Measurements from ENCODE around the gene TIAM2. TPM values are rescaled to one million over a fixed set of nuclear protein-coding genes. Genes with fewer than 3 reads are reported as not detected.

The TIAM2 gene
- total RNA-seq, 2 experiments from 2014 or later = 5.4 to 6.2 TPM

DNA sequence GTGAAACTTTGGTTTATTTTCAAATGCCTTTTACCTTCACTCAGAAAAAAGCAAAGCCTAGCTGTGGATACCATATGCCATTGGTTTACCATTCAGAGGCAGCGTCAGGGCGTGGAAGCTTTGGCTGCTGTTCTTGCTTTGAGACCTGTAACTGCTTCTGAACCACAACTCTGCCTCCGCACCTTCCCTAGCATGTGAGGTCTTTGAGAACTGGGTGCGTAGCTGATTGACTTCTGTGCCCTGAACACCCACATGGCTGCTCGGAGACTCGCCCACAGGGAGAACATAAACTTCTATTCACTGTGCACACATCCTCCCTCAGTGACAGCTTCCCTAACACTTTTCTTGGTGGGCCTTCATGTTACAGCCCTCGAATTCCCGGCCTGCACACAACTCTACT is 257.5 kb downstream of the TIAM2 start:
- TF ChIP-seq, protein P1, sequence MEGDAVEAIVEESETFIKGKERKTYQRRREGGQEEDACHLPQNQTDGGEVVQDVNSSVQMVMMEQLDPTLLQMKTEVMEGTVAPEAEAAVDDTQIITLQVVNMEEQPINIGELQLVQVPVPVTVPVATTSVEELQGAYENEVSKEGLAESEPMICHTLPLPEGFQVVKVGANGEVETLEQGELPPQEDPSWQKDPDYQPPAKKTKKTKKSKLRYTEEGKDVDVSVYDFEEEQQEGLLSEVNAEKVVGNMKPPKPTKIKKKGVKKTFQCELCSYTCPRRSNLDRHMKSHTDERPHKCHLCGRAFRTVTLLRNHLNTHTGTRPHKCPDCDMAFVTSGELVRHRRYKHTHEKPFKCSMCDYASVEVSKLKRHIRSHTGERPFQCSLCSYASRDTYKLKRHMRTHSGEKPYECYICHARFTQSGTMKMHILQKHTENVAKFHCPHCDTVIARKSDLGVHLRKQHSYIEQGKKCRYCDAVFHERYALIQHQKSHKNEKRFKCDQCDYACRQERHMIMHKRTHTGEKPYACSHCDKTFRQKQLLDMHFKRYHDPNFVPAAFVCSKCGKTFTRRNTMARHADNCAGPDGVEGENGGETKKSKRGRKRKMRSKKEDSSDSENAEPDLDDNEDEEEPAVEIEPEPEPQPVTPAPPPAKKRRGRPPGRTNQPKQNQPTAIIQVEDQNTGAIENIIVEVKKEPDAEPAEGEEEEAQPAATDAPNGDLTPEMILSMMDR (conservative IDR thresholded peaks at IDR 0.05; ENCODE audit: low read length) = no peak
- TF ChIP-seq EZH2phosphoT487 (IDR thresholded peaks at IDR 0.05; ENCODE audit: borderline replicate concordance, low read depth, low read length) = no peak

DNA sequence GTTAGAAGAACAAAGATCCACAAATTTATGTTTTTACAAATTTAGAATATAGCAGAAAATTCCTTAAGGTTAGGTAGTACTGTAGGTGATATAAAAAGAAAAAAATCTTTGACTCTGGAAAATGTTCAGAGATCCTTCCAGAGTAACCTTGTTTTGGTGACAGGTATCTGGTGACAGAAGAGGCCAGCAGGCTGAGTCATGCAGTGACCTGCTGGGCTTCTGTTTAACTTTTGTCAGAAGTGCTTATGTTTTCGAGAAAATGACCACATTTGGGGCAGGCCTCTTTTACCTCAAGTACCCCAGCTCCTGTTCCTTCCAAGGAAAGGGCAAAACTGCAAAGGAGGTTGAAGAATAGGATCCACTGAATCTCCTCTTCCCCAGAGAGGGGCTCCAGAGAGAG is 258.2 kb downstream of the TIAM2 start:
- no TSS peak for BruUV-seq (replicated peaks)
- intact Hi-C loops (cut with micrococcal nuclease; ENCODE audit: unreplicated experiment) = no loop called here
- H3K79me2 ChIP-seq (ENCODE audit: insufficient read depth, low read depth, low read length) = no peaks in the 10 kb centered on the region
- no peak overlapping the region for H3K27ac ChIP-seq (ENCODE audit: low read depth, low read length, poor library complexity, severe bottlenecking)
- H2AFZ ChIP-seq (ENCODE audit: low read length) = no peak overlapping the region
- H3K4me1 ChIP-seq (ENCODE audit: insufficient read depth, low read length, poor library complexity, severe bottlenecking) = no peaks in the 10 kb centered on the region
- no peak overlapping the region for H3K4me3 ChIP-seq (ENCODE audit: low read depth, low read length, poor library complexity, severe bottlenecking)
- TF ChIP-seq, protein P1 (conservative IDR thresholded peaks at IDR 0.05; ENCODE audit: low read length) = no peak
- H3K4me2 ChIP-seq (ENCODE audit: low read length) = no peak overlapping the region
- H3K9me3 ChIP-seq (ENCODE audit: low read length) = no peaks in the 10 kb centered on the region
- H3K36me3 ChIP-seq (ENCODE audit: insufficient read depth, low read length) = peaks cover 92% of the 10 kb centered on the region
- POLR2A ChIA-PET = interaction anchor here (1.0 kb wide), 1 partner anchor 57 kb away, joined by 3 read pairs; no protein-coding TSS in a partner anchor
- H4K20me1 ChIP-seq (ENCODE audit: insufficient read depth, low read length) = no peaks in the 10 kb centered on the region
- CTCF ChIA-PET (ENCODE audit: unreplicated experiment) = no interaction called here
- H3K9me2 ChIP-seq (ENCODE audit: insufficient read depth, low read length) = no peaks in the 10 kb centered on the region
- DNase-seq (ENCODE audit: low spot score) = no peak

More for the DNA sequence above, 257.5 kb downstream of the TIAM2 start:
- DNase-seq (ENCODE audit: low spot score) = no peak
- BruUV-seq (replicated peaks) = no TSS peak
- Histone ChIP-seq H2AFZ (ENCODE audit: low read length) (no peak overlapping the region), H3K79me2 (ENCODE audit: insufficient read depth, low read depth, low read length) (no peaks in the 10 kb centered on the region), H3K4me3 (ENCODE audit: low read depth, low read length, poor library complexity, severe bottlenecking) (no peak overlapping the region), H3K36me3 (ENCODE audit: insufficient read depth, low read length) (peaks cover 93% of the 10 kb centered on the region), H3K9me2 (ENCODE audit: insufficient read depth, low read length) (no peaks in the 10 kb centered on the region), H3K9me3 (ENCODE audit: low read length) (no peaks in the 10 kb centered on the region), H3K4me1 (ENCODE audit: insufficient read depth, low read length, poor library complexity, severe bottlenecking) (no peaks in the 10 kb centered on the region), H3K4me2 (ENCODE audit: low read length) (no peak overlapping the region), H3K27ac (ENCODE audit: low read depth, low read length, poor library complexity, severe bottlenecking) (no peak overlapping the region), H4K20me1 (ENCODE audit: insufficient read depth, low read length) (no peaks in the 10 kb centered on the region)
- CTCF ChIA-PET (ENCODE audit: unreplicated experiment) = no interaction called here
- POLR2A ChIA-PET = interaction anchor here (0.7 to 1.8 kb wide), 5 partner anchors 24 to 194 kb away, joined by 3 to 5 read pairs (median 4); no protein-coding TSS in a partner anchor
- intact Hi-C loops (cut with micrococcal nuclease; ENCODE audit: unreplicated experiment) = no loop called here

- Histone ChIP-seq H3K9me3 (ENCODE audit: low read length) (no peaks in the 10 kb centered on the region), H3K79me2 (ENCODE audit: insufficient read depth, low read depth, low read length) (no peaks in the 10 kb centered on the region), H3K27ac (ENCODE audit: low read depth, low read length, poor library complexity, severe bottlenecking) (no peak overlapping the region), H4K20me1 (ENCODE audit: insufficient read depth, low read length) (no peaks in the 10 kb centered on the region), H3K4me1 (ENCODE audit: insufficient read depth, low read length, poor library complexity, severe bottlenecking) (no peaks in the 10 kb centered on the region), H2AFZ (ENCODE audit: low read length) (no peak overlapping the region), H3K4me2 (ENCODE audit: low read length) (no peak overlapping the region), H3K36me3 (ENCODE audit: insufficient read depth, low read length) (peaks cover 98% of the 10 kb centered on the region), H3K9me2 (ENCODE audit: insufficient read depth, low read length) (no peaks in the 10 kb centered on the region), H3K4me3 (ENCODE audit: low read depth, low read length, poor library complexity, severe bottlenecking) (no peak overlapping the region)
- POLR2A ChIA-PET = no interaction called here
- no peak for DNase-seq (ENCODE audit: low spot score)
- TF ChIP-seq, protein P1 (conservative IDR thresholded peaks at IDR 0.05; ENCODE audit: low read length) = no peak
- no peak for TF ChIP-seq EZH2phosphoT487 (IDR thresholded peaks at IDR 0.05; ENCODE audit: borderline replicate concordance, low read depth, low read length)
- intact Hi-C loops (cut with micrococcal nuclease; ENCODE audit: unreplicated experiment) = no loop called here
- no TSS peak for BruUV-seq (replicated peaks)
- CTCF ChIA-PET (ENCODE audit: unreplicated experiment) = no interaction called here
Measured at GRCh38 chr6:155254139-155254538, 259.0 kb downstream of the TIAM2 start.
